GM19455 (cell line): ENCODE data around the gene EPHX1.

Experiments
- ATAC-seq: cut with Tn5 transposase; IDR thresholded peaks from one replicate; pipeline ENCODE4 v1.9.1; 2021; ENCODE audit not compliant: unreplicated experiment

EPHX1 gene

GRCh38 chr1:225840713-225841112 lies 30.8 kb downstream of the EPHX1 start:
- no peak for ATAC-seq

GRCh38 chr1:225842074-225842473 lies 32.1 kb downstream of the EPHX1 start:
- ATAC-seq, result no peak

- ATAC-seq, result no peak
Observed at GRCh38 chr1:225842788-225843425, 33.0 kb downstream of the EPHX1 start.

- no peak for ATAC-seq
Observed at GRCh38 chr1:225843426-225843795, 33.5 kb downstream of the EPHX1 start.

GRCh38 chr1:225844236-225845061 lies 34.5 kb downstream of the EPHX1 start:
- no peak for ATAC-seq

- no peak for ATAC-seq
Observed at GRCh38 chr1:225845097-225845496, 35.2 kb downstream of the EPHX1 start.

- ATAC-seq, result no peak
Observed at GRCh38 chr1:225845571-225846259, 35.8 kb downstream of the EPHX1 start.

- ATAC-seq, result no peak
Observed at GRCh38 chr1:225846331-225847310, 36.7 kb downstream of the EPHX1 start.

- ATAC-seq, result no peak
Observed at GRCh38 chr1:225847610-225848009, 37.7 kb downstream of the EPHX1 start.

- ATAC-seq, result peak; percentile 65
Observed at GRCh38 chr1:225848030-225848955, 38.4 kb downstream of the EPHX1 start.

GRCh38 chr1:225849925-225850324 lies 40.0 kb downstream of the EPHX1 start:
- ATAC-seq, result no peak

- ATAC-seq, result no peak
Observed at GRCh38 chr1:225850370-225850769, 40.4 kb downstream of the EPHX1 start.

- peak; percentile 46 for ATAC-seq
Observed at GRCh38 chr1:225851805-225852204, 41.9 kb downstream of the EPHX1 start.

GRCh38 chr1:225852413-225853124 lies 42.6 kb downstream of the EPHX1 start:
- ATAC-seq, result no peak

GRCh38 chr1:225853441-225853840 lies 43.5 kb downstream of the EPHX1 start:
- no peak for ATAC-seq

GRCh38 chr1:225855503-225856300 lies 45.8 kb downstream of the EPHX1 start:
- ATAC-seq, result no peak

- no peak for ATAC-seq
Observed at GRCh38 chr1:225857256-225857655, 47.3 kb downstream of the EPHX1 start.

GRCh38 chr1:225859151-225859550 lies 49.2 kb downstream of the EPHX1 start:
- no peak for ATAC-seq
